ENCODE measurements around the gene OXGR1.

Gene OXGR1

DNA sequence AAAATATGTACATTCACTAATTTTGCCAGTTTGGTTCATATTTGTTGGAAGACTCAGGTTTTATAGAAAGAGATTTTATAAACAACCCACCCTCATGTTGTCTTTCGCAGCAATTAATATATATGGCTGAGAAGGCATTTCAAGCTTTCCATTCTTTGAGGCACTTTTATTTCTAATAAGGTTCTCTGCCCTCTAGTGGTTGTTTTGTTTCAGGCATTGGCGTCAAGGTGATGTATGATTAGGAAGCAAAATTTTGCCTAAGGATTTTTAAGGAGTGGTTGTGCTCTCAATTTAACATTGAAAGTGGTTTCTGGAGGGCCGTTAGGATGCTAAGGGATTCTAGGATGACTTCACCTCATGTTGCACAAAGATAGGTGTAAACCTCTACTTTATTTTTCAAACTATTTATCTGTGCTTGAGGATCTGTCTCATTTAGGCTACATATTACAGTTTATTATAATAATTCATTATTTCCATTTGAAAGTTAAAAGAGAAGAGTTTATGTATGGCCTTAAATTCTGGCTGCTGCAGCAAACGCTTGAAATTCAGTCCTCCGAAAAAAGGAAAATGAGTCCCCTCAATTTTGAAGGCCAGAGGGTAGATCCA lies 35.9 kb downstream of the OXGR1 start:
- DNase-seq, result no peak

DNA sequence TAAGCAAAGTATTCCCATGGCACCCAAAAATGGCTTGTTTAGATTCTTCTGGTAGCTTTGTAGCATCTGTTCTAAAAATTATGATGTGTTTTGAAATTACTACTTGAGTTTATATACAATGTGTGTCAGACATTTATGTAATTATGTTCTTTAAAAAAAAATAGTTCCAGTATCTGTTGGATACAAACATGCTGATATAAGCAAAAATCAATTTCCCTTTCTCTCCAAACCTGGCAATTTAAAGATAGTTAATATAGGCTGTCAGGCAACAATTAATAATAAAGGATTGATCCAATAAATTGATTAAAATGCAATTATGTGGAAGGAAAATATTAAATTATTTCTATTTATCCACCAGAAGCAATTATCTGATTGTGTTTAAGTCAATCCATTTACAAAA lies 41.7 kb downstream of the OXGR1 start:
- no peak for DNase-seq

DNA sequence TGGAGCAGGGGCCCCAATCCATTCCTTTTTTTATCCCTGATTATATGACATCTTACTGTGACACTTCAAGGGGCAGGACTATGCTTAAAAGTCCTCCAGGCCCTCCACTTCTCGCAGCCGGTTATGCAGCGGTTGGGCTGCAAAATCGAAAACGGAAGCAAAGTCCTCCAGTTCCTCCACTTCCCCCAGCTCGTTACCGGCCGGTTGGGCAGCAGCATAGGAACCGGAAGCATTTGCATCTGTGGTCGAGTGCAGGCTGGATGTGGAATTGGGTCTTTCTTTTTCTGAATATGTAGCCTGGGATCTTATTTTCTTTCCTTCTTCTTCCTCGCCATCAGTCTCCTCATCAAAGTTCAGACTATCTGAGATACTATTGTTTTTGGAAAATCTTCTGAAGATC lies 46.1 kb downstream of the OXGR1 start:
- DNase-seq, result no peak

DNA sequence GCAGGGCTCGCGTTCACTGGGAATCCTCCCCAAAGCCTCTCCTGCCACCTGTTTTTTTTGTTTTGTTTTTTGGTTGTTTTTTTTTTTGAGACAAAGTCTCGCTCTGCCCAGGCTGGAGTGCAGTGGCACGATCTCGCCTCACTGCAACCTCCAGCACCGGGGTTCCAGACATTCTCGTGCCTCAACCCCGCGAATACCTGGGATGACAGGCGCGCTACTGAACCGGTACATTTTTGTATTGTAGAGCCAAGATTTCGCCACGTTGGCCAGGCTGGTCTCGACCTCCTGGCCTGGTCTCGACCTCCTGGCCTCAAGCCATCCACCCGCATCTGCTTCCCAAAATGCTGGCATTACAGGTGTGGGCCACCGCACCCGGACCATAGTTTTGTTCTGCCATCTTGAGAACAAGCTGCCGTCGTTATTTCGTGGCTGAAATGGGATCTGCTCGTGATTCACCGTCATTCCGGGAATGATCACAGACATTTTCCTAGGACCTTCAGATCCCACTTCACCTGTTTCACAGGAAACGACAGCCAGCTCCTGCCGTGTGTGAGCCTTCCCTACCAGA lies 46.8 kb downstream of the OXGR1 start:
- no peak for DNase-seq

DNA sequence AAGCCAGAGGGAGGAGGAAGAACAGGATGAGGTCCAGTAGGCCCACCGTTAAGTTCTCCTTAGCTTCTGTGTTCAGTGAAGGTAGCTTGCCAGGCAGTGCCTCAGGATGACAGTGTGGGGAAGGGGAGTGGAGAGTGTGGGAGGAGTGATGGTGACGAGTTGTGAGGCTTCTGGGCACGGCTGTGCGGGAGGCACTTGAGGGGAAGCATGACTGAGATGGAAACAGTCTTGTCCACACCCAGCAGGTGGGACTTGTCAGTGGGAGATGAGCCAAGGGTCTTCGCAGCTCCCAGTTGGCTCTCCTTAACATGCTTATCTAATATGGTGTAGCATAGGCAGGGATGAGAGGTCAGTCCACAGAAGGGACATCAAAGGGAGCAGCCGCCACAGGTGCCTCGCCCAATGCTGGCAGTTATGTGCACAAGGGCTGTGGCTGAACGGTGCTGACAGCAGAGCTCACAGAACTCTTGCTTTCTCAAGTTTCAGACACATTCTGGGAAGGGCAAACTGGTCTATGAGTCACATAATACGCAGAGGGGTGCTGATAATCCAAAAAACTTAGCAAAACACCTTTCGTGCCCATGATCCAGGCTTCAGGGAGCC lies 47.5 kb downstream of the OXGR1 start:
- DNase-seq, result no peak

DNA sequence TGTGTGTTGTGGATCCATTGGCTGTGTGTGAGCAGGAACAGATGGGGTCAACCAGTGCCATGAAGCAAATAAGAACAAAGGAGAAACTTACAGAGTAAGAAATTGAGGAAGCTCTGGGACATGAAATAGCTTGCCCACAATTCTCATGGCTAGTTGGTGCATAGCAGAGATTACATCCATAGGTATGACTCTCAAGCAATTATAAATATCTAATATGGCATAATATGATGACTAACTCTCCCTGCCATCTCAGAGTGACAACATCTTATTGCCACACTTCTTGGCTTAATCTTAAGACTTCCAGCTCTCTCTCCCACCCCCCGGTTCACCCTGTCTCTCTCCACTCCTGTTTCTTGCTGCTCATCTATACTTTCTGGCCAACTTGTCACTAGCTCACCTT lies 53.3 kb downstream of the OXGR1 start:
- no peak for DNase-seq

DNA sequence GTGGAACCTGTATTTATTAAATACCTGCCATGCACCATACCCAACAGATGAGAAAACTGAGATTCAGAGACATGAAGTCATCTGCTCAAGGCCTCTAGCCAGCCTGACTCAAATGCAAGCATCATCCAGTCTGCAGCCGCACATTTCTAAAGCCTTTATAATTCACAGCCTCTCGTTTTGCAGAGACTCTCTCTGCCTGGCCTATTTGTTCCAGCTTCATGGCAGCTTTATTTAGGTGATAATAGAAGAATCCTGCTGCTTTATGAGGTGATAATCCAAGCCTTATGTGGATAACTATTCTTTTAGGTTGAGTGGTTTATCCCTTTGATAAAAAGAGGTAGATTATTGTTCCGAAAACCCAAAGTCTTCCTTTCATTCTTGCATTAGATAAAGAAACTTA lies 58.4 kb downstream of the OXGR1 start:
- no peak for DNase-seq

All from stimulated activated CD4-positive, alpha-beta T cell treated with anti-CD3 and anti-CD28 coated beads, Interleukin-4, amount 100 ng/mL, for 24 hours (primary cell).